HUES48 (cell line): ENCODE results near the gene SNPH.

Source experiments
- H3K27ac ChIP-seq: one replicate; pipeline ENCODE4 v1.7.0; 2013; ENCODE audit warnings: low read depth, low read length, inconsistent platforms
- H3K27me3 ChIP-seq: 2 replicates; pipeline ENCODE4 v1.6.1; 2013; ENCODE audit warnings: mild to moderate bottlenecking, low read length; ENCODE audit not compliant: control insufficient read depth, insufficient read depth
- H3K36me3 ChIP-seq: 2 replicates; pipeline ENCODE4 v1.6.1; 2013; ENCODE audit warnings: low read length; ENCODE audit not compliant: control insufficient read depth, insufficient read depth
- H3K4me1 ChIP-seq: 2 replicates; pipeline ENCODE4 v1.6.1; 2013; ENCODE audit warnings: mild to moderate bottlenecking, low read length; ENCODE audit not compliant: control insufficient read depth, insufficient read depth
- H3K4me3 ChIP-seq: 2 replicates; pipeline ENCODE4 v1.5.1; 2013; ENCODE audit warnings: mild to moderate bottlenecking, low read depth, low read length
- H3K9ac ChIP-seq: 2 replicates; pipeline ENCODE4 v1.6.1; 2013; ENCODE audit warnings: mild to moderate bottlenecking, low read depth, low read length, moderate library complexity
- H3K9me3 ChIP-seq: 2 replicates; pipeline ENCODE4 v1.6.1; 2013; ENCODE audit warnings: low read length; ENCODE audit not compliant: control insufficient read depth, insufficient read depth

SNPH gene

GRCh38 chr20:1277529-1278322 is 11.6 kb downstream of the SNPH start:
- no peaks in the 10 kb centered on the region for H3K36me3 ChIP-seq
- no peak overlapping the region for H3K4me3 ChIP-seq
- H3K9me3 ChIP-seq, result no peaks in the 10 kb centered on the region
- H3K9ac ChIP-seq, result no peak overlapping the region
- no peaks in the 10 kb centered on the region for H3K27me3 ChIP-seq
- H3K27ac ChIP-seq, result no peak overlapping the region
- H3K4me1 ChIP-seq, result no peaks in the 10 kb centered on the region

DNA sequence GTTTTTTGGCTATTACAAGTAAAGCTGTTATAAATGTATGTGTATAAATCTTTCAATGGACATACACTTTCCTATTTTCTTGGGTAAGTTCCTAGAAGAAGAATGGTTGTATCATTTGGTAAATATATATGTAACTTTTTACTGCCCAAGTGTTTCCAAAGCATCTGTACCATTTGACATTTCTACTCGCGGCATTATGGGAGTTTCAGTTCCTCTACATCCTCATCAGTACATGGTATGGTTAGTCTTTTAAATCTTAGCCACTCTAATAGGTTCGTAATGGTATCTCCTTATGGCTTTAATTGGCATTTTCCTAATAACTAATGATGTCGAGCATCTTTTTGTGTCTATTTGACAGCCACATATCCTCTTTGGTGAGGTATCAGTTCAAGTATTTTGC is 12.9 kb downstream of the SNPH start:
- H3K4me1 ChIP-seq, result no peaks in the 10 kb centered on the region
- H3K9ac ChIP-seq, result no peak overlapping the region
- H3K4me3 ChIP-seq, result no peak overlapping the region
- H3K27ac ChIP-seq, result no peak overlapping the region
- no peaks in the 10 kb centered on the region for H3K36me3 ChIP-seq
- no peaks in the 10 kb centered on the region for H3K27me3 ChIP-seq
- H3K9me3 ChIP-seq, result no peaks in the 10 kb centered on the region

DNA sequence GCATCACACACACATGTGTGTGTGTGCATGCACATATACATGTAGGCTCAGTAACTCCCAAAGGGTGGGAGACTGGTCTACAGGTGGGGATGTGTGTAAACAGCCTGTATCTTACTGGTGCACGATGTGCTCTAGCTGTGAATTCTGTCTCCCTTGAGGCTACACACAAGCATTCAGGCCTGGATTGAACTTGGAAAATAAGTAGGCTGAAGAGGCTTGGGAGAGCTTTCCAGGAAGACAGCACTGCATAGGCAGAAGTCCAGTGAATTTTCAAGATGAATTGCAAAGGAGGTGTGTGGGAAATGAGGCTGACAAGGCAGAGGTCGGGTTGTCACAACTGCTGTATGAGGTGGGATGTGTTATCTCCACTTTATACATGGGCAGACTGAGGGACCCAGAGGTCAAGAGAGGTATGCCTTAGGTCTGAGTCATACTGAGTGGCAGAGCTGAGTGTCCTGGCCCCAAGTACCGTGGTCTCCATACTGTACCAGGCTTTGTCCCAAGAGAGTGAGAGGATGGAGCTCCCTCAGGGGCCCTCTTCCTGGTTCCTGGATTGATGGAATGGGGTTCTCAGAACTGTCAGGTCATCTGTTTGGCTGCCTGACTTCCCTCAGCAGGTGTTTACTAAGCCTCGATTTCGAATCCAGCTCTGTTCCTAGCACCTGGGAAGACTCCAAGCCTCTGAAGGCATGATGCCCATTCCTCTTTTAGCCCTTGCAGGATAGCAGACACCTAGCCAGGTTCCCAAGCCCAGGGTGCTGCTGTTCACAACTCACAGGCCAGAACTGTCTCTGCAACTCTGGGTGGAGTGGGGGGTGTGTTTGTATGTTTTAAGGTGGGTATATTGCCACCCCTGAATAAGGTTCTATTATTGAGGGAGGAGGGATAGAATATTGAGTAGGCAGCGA is 14.4 kb downstream of the SNPH start:
- Histone ChIP-seq H3K36me3 (no peaks in the 10 kb centered on the region), H3K4me3 (no peak overlapping the region), H3K9ac (no peak overlapping the region), H3K27me3 (no peaks in the 10 kb centered on the region), H3K9me3 (no peaks in the 10 kb centered on the region), H3K27ac (no peak overlapping the region), H3K4me1 (no peaks in the 10 kb centered on the region)

DNA sequence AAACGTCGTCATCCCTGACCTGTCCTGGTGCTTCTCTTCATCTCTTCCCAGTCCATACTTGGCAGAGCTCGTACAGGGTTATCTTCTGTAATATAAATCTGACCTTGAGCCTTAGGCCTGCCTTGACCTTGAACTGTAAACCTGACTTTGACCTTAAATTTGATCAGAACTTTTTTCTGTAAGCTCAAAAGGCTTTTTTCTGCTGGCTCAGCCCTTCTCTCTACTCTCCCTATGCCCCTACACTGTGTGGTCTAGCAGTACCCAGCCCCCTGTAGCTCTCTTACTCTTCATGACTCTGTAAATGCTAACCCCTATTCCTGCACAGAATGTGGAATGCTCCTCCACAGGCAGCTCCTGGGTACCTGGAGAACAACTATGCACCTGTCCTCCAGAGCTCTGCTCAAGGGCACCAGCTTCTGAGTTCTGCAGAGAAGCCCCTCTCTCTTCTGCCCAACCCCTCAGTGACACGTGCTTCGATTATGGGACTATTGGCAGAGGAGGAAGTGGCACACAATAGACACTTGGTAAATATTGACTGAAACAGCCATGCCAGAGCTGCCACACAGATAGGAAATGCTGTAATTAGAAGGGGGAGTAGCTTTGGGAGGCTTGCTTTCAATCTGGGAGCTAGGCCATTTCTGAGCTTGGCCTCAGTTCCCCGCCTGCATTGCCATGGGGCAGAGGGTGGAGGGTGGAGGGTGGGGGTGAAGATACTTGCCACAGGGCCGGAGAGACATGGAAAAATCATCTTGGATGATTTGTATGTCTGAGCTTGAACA is 15.4 kb downstream of the SNPH start:
- no peaks in the 10 kb centered on the region for H3K27me3 ChIP-seq
- no peak overlapping the region for H3K4me3 ChIP-seq
- H3K9ac ChIP-seq, result no peak overlapping the region
- no peak overlapping the region for H3K27ac ChIP-seq
- no peaks in the 10 kb centered on the region for H3K9me3 ChIP-seq
- H3K4me1 ChIP-seq, result no peaks in the 10 kb centered on the region
- H3K36me3 ChIP-seq, result no peaks in the 10 kb centered on the region

DNA sequence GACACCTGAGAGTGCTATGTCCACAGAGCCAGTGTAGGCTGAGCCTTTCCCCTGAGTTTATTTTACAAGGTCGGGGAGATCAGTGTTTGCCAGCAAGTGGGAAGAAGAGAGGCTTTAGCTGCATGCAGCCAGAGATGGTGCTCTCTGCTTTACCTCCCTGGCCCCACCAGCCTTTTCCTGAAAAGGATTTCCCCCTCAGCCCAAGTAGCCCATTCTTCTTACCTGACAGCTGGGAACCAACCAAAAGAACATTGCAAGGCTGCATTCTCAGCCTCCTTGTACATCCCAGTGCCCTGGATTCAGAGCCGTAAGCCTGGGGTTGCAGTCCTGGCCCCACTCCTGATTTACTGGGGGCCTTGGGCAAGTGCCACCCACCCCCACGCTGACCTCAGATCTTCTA is 16.9 kb downstream of the SNPH start:
- Histone ChIP-seq H3K36me3 (no peaks in the 10 kb centered on the region), H3K27ac (no peak overlapping the region), H3K27me3 (no peaks in the 10 kb centered on the region), H3K9me3 (no peaks in the 10 kb centered on the region), H3K9ac (no peak overlapping the region), H3K4me3 (no peak overlapping the region), H3K4me1 (no peaks in the 10 kb centered on the region)

DNA sequence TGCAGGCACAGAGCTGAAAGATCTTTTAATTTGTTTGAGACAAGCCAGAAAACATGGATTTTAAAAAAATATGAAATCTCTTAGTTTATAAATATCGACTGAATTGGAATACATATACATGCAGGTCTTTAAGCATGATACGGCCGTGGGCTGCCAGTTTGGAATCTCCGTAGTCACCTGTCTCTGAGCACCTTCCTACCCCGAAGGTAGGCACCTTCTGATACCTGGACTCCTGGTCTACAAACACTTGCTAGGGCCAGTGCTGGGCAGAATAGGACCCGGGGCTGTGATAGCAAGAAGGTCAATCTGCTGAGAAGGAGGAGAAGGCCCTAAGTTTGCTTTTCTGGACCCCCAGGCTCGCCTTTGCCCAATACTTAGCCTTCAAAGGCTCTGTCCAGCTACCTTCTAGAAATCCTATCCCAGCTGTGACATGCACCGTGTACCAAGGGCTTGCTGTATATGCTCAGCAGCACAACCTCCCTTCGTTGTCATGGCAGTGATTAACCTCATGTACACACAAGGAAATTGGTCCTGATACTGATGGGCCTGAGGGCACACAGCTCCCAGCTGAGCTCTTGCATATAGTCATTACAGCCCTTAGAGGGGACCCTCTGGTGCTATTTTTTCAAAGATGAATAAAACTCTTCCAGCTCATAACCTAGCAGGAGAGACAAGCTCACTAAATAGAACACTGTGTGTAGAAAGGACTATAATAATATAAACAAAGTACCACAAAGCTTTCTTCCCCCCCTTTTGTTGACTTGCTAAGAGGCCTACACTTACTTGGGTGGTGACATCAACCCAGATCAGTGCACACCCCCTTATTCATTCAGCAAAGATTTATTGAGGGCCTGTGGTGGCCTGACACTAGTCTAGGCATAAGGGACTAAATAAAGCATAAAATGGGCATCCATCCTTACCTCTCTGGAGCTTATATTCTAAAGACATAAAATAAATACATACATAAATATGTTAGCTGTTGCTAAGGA is 17.7 kb downstream of the SNPH start:
- Histone ChIP-seq H3K4me3 (no peak overlapping the region), H3K9ac (no peak overlapping the region), H3K9me3 (no peaks in the 10 kb centered on the region), H3K27ac (no peak overlapping the region), H3K27me3 (no peaks in the 10 kb centered on the region), H3K4me1 (no peaks in the 10 kb centered on the region), H3K36me3 (no peaks in the 10 kb centered on the region)

DNA sequence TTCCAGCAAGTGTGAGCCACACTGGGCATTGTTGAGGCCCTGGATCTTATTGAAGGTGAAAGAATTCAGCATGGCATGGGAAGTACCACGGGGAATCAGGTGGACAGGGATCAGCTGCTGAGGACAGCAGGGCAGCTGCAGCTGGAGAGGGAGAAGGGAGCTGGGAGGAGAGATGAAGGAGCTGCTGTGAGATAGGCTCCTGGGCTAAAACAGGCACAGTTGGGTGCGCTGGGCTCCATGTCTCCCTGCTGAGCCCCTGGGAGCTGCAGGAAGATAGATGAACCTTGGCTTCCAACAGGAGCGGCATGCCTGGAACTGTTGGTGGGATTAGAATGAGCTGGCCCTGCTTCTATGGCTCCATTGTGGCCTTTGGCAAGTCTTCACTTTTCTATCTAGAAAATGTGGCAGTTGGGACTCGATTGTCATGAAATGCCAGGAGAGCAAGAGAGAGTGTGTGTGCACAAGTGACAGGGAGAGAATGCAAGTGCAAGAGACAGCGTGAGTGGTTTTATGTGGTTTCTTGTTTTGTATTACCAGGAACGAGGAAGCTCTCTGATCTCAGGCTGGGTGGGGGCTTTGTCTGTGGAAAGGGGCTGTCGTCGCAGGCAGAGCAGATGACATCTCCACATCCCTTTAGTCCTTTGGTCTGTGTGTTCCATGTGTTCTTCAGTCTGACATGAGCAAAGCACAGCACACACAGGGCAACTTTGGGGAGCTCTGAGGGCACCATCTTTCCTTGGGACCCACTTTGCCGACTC is 20.4 kb downstream of the SNPH start:
- Histone ChIP-seq H3K27me3 (no peaks in the 10 kb centered on the region), H3K9ac (no peak overlapping the region), H3K27ac (no peak overlapping the region), H3K4me3 (no peak overlapping the region), H3K4me1 (no peaks in the 10 kb centered on the region), H3K36me3 (no peaks in the 10 kb centered on the region), H3K9me3 (no peaks in the 10 kb centered on the region)

DNA sequence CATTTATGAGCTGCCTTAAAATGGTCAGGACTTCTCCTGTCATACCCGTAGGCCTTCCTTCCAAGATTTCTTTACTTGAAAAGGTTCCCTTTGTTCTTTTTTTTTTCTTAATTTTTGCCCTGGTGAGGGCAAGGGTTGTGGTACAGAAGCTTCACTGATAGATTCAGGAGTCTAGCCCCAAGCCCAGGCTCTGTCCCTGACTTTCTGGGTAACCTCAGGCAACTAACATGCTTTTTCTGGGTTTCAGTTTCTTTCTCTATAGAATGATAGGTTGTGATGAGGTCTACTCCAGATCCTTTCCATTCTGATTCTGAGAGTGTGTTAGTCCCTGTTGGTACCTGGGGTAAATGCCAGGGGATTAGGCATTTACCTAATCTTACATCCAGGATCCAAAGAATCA is 21.2 kb downstream of the SNPH start:
- Histone ChIP-seq H3K27me3 (no peaks in the 10 kb centered on the region), H3K27ac (no peak overlapping the region), H3K9ac (no peak overlapping the region), H3K4me3 (no peak overlapping the region), H3K4me1 (no peaks in the 10 kb centered on the region), H3K36me3 (no peaks in the 10 kb centered on the region), H3K9me3 (no peaks in the 10 kb centered on the region)

DNA sequence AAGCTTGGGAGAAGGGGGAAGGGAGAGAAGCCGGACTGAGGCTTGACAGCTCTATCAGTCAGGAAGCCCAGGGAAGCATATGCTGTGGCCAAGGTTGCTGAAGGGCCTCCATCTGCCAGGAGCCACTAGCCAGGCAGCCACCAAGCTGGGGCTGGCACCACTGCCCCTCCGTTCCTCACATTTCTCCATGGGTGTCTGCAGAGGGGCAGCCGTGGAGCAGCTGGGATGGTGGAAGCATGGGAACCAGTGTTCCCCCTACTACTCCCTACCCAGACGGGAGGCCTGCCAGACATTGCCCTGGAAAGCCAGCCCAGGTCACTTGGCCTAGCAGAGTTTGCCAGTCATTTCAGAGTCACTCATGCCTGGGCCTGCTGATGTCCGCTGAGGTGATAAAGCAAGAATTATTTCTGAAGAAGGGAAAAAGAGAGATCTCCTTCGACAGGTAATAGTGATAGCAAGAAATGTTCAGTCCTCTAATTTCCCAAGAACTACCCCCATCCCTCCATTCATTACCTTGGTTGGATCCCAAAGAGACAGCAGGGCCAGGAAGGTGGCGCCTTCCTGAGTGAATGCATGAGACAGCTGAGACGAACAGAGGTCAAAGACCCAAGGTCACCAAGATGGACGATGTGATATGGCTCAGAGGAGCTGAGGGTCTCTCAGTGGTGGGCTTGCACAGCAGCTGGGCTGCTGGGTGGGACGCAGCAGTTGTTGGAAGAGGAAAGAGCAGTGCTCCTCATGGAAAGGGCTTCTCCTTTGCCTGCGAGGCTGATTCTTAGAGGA is 21.9 kb downstream of the SNPH start:
- Histone ChIP-seq H3K27me3 (no peaks in the 10 kb centered on the region), H3K27ac (no peak overlapping the region), H3K36me3 (no peaks in the 10 kb centered on the region), H3K9me3 (no peaks in the 10 kb centered on the region), H3K4me3 (no peak overlapping the region), H3K4me1 (no peaks in the 10 kb centered on the region), H3K9ac (no peak overlapping the region)
